GM19328 (cell line): Measurements from ENCODE around the gene PDHA2.
"Not testable (repeated sequence)": the region's sequence is repeated elsewhere in the genome, so short reads cannot be mapped to it uniquely, and the experiment has no call there.

ENCODE experiments used
- ATAC-seq: cut with Tn5 transposase; IDR thresholded peaks from one replicate; pipeline ENCODE4 v1.9.1; 2021; ENCODE audit warnings: mild to moderate bottlenecking, moderate library complexity; ENCODE audit not compliant: unreplicated experiment

Gene PDHA2

GRCh38 chr4:95839891-95840290 lies at the start of gene PDHA2:
TSS of gene PDHA2 (plus strand) at chr4:95840093. CDS start at chr4:95840151, 58 bp downstream.
- ATAC-seq: no peak

GRCh38 chr4:95798003-95798402 lies 41.9 kb upstream of the PDHA2 start:
- no peak for ATAC-seq

GRCh38 chr4:95798727-95799126 lies 41.2 kb upstream of the PDHA2 start:
- ATAC-seq: no peak

GRCh38 chr4:95821867-95822266 lies 18.0 kb upstream of the PDHA2 start:
- no peak for ATAC-seq

- no peak for ATAC-seq
Observed at GRCh38 chr4:95825546-95825945, 14.3 kb upstream of the PDHA2 start.

- ATAC-seq: no peak
Observed at GRCh38 chr4:95830651-95831050, 9.2 kb upstream of the PDHA2 start.

GRCh38 chr4:95831166-95831565 lies 8.7 kb upstream of the PDHA2 start:
- ATAC-seq: no peak

GRCh38 chr4:95833711-95834194 lies 6.1 kb upstream of the PDHA2 start:
- ATAC-seq: no peak

- ATAC-seq: no peak
Observed at GRCh38 chr4:95835672-95836071, 4.2 kb upstream of the PDHA2 start.

GRCh38 chr4:95838192-95838591 lies 1.7 kb upstream of the PDHA2 start:
- no peak for ATAC-seq

- no peak for ATAC-seq
Observed at GRCh38 chr4:95847908-95848460, 8.1 kb downstream of the PDHA2 start.

GRCh38 chr4:95850161-95850560 lies 10.3 kb downstream of the PDHA2 start:
- no peak for ATAC-seq

- no peak for ATAC-seq
Observed at GRCh38 chr4:95857761-95858160, 17.9 kb downstream of the PDHA2 start.

GRCh38 chr4:95867919-95868318 lies 28.0 kb downstream of the PDHA2 start:
- no peak for ATAC-seq

- not testable (repeated sequence) for ATAC-seq
Observed at GRCh38 chr4:95869414-95869813, 29.5 kb downstream of the PDHA2 start.

- no peak for ATAC-seq
Observed at GRCh38 chr4:95869961-95870500, 30.1 kb downstream of the PDHA2 start.

- ATAC-seq: no peak
Observed at GRCh38 chr4:95877636-95878035, 37.7 kb downstream of the PDHA2 start.

- no peak for ATAC-seq
Observed at GRCh38 chr4:95887551-95887950, 47.7 kb downstream of the PDHA2 start.

- no peak for ATAC-seq
Observed at GRCh38 chr4:95889662-95890061, 49.8 kb downstream of the PDHA2 start.
